AG04450 (cell line): ENCODE measurements around the gene PDGFA. TPM values are rescaled to one million over a fixed set of nuclear protein-coding genes. Genes with fewer than 3 reads are reported as not detected.

Source experiments
- CTCF ChIA-PET: fragments of 300-600, 350-600 bp; formaldehyde crosslinking; extraction: SDS; loops from one replicate; lab custom pipeline; 2022; ENCODE audit warnings: antibody characterized with exemption, inconsistent platforms; lab: Charles Lee
- POLR2A ChIA-PET: fragments of 350-600 bp; formaldehyde crosslinking; extraction: SDS; loops from one replicate; lab custom pipeline; 2021; ENCODE audit warnings: antibody characterized with exemption, inconsistent platforms; lab: Yijun Ruan, JAX
- DNase-seq: peaks from one replicate; pipeline ENCODE4 v3.0.0-alpha.2; 2011; ENCODE audit warnings: low read depth, low spot score
- H3K27ac ChIP-seq: one replicate; pipeline ENCODE4 v1.5.1; 2012; ENCODE audit warnings: low read depth, low read length, control low read depth
- H3K27me3 ChIP-seq: one replicate; pipeline ENCODE4 v1.6.0; 2012; ENCODE audit warnings: low read length; ENCODE audit not compliant: control insufficient read depth, insufficient read depth
- H3K4me3 ChIP-seq: 2 replicates; pipeline ENCODE4 v1.5.1; 2011; ENCODE audit warnings: mild to moderate bottlenecking, low read depth, low read length, control low read depth
- H3K9me3 ChIP-seq: 2 replicates; pipeline ENCODE4 v1.5.1; 2012; ENCODE audit warnings: low read length; ENCODE audit not compliant: control insufficient read depth, insufficient read depth
- polyA plus RNA-seq: library from polyadenylated mRNA; depleted of rRNA; stranded (reverse); fragments of >200 nt; gene quantifications from 2 replicates; pipeline ENCODE4 v1.2.3, GENCODE V29; 2011
- TF ChIP-seq, protein P1 (sequence below): IDR thresholded peaks from 2 replicates; pipeline ENCODE4 v1.5.1; 2011; ENCODE audit warnings: low read depth, low read length, control low read depth, inconsistent platforms

PDGFA gene
- polyA plus RNA-seq, 1 experiment = 2.0 TPM

DNA sequence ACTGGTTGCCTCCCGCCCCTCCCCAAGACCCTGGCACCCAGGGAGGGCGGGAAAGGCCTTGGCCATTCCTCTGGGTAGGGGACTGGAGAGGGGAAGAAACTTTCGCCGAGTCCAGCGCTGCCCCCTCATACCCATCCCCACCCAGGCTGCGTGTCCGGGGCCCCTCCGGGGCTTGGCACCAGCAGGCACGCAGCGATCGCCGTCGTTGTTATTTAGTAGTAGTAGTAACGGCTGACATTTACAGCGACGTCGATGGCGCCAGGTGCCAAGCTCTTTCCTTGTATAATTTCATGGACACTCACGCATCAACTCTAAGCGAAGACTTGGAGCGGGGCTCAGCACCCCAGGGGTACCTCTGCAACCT, 3.3 kb upstream of the PDGFA start:
- CTCF ChIA-PET = no interaction called here
- H3K9me3 ChIP-seq = peaks cover 12% of the 10 kb centered on the region
- DNase-seq = no peak
- TF ChIP-seq, protein P1, sequence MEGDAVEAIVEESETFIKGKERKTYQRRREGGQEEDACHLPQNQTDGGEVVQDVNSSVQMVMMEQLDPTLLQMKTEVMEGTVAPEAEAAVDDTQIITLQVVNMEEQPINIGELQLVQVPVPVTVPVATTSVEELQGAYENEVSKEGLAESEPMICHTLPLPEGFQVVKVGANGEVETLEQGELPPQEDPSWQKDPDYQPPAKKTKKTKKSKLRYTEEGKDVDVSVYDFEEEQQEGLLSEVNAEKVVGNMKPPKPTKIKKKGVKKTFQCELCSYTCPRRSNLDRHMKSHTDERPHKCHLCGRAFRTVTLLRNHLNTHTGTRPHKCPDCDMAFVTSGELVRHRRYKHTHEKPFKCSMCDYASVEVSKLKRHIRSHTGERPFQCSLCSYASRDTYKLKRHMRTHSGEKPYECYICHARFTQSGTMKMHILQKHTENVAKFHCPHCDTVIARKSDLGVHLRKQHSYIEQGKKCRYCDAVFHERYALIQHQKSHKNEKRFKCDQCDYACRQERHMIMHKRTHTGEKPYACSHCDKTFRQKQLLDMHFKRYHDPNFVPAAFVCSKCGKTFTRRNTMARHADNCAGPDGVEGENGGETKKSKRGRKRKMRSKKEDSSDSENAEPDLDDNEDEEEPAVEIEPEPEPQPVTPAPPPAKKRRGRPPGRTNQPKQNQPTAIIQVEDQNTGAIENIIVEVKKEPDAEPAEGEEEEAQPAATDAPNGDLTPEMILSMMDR = no peak
- no peak overlapping the region for H3K27ac ChIP-seq
- POLR2A ChIA-PET = no interaction called here
- no peak overlapping the region for H3K4me3 ChIP-seq
- peaks cover 54% of the 10 kb centered on the region for H3K27me3 ChIP-seq

DNA sequence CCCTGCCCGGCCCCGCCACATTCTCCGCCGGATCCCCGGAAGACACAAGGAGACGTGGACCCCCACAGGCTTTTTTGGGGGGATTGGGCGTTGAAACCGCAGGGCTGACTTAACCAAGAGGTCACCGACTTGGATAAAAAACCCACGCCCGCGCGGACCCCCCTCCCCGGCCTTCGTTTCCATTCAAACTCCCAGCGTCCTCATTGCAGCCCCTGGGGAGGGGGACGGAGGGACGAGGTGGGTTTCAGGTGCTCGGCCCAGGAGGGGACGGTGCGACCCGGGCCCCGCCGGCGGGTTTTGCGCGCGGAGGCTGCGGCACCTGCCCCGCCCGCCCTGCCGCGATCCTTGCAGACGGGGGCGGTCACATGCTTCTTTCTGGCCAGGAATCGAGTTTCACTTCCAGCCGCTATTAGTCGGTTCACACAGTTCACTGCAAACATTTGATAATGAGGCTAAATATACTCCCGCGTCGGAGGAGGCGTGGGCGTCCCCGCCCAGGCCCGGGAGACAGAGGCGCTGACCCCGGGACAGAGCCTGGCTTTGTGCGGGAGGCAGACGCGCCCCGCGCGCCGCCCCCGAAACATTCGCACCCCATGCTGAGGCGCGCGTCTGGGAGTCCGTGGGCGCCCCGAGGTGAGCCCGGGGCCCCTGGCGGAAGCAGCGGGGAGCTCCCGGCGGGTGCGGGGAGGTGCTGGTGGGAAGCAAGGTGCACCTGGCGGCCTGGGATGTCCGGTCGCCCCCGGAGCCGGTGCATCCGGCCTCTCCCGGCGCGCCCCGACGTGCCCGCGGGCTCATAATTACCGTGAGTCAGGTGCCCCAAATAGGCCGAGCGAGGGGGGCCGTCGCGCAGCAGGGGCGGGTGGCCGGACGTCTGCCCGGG, 2.7 kb upstream of the PDGFA start:
- peaks cover 12% of the 10 kb centered on the region for H3K9me3 ChIP-seq
- no peak for DNase-seq
- peak overlapping the region; percentile 29; the same call in 1 of the 2 replicates for H3K4me3 ChIP-seq
- H3K27me3 ChIP-seq = peaks cover 51% of the 10 kb centered on the region
- ChIA-PET POLR2A (no interaction called here), CTCF (no interaction called here)
- TF ChIP-seq, protein P1 = no peak
- H3K27ac ChIP-seq = no peak overlapping the region

DNA sequence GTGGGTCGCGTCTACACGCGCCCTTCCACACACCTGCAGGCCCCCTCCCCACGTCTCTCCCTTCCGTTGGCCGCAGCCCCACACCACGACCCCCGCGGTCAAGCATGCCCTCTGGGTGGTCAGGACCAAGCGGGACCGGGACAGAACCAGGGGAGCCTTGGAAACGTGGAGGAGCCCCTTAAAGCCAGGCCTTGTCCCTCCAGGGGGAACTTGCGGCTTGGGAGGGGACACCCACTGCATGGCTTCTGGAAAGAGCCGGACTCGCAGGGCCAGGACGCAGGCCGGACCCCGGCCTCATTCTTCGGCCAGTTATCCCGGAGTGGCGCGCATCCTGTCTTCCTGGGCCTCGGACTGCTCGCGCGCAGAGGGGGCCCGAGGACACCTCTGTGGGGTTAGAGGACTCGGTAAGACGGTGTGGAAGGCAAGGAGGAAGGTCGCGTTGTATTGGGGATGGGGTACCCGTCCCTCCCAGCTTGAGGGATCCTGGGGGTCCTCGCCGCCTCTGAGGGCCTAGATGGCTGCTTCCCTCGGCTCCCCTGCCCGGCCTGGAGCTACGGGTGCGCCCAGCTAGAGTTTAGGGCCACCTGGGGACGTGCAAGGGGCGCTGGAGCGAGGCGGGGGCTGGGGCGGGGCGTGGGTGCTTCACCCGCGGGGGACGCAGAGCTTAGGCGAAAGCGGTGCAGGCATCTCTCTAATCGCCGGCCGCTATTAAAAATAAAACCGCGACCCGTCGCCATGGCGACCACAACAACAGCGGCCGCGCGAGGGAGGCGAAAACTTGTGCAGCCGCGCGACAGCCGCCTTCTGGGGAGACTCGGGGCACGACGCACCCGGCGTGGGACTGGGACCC, 1.8 kb upstream of the PDGFA start:
- H3K27me3 ChIP-seq = peaks cover 51% of the 10 kb centered on the region
- no peak overlapping the region for H3K27ac ChIP-seq
- CTCF ChIA-PET = no interaction called here
- peaks cover 7% of the 10 kb centered on the region; the same call in 1 of the 2 replicates for H3K9me3 ChIP-seq
- no peak for DNase-seq
- POLR2A ChIA-PET = no interaction called here
- TF ChIP-seq, protein P1 = no peak
- no peak overlapping the region for H3K4me3 ChIP-seq

DNA sequence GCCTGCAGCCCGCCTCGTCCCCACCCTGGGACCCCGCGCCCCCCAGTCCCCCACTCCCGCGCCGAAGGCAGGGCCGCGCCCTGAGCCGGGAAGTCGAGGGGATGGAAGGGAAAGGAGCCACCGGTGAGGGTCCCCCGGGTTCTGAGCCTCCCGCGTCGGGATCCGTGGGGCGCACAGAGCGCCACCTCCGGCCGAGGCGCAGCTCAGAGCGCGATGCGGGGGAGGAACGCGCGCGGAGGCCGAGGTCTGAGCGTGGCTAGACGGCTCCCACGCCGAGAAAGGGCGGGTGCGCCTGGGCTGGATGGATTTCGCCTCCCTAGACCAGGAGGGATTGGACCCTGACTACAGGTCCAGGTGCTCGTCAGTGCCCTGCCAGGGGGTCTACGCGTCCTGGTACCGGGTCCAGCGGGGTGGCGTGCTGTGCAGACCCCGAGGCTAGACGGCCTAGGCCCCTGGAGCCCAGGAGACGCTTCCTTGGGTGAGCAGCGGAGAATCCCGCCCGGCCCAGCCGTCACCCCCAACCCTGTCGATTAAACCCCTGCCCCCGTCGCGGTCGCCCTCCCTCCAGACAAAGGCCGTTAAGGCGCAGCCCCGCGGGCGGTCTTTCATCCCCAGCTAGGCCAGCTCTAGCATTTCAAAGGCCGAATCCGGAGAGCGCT, 986 bp upstream of the PDGFA start:
- Histone ChIP-seq H3K4me3 (no peak overlapping the region), H3K27me3 (peaks cover 49% of the 10 kb centered on the region), H3K9me3 (peaks cover 3% of the 10 kb centered on the region; the same call in 1 of the 2 replicates), H3K27ac (no peak overlapping the region)
- CTCF ChIA-PET = no interaction called here
- POLR2A ChIA-PET = interaction anchor here (0.6 kb wide), 1 partner anchor 292 kb away, joined by 6 read pairs; no protein-coding TSS in a partner anchor
- no peak for DNase-seq
- TF ChIP-seq, protein P1 = no peak
